WTC11 (cell line): Measurements from ENCODE around the gene SDF4.

ENCODE experiments used
- ATF1 ChIP-seq: sonication (generic); formaldehyde crosslinking; IDR thresholded peaks from 2 replicates; pipeline ENCODE4 v1.8.1; 2023; ENCODE audit warnings: mild to moderate bottlenecking, moderate library complexity, missing genetic modification reagents
- FOXK1 ChIP-seq: sonication (generic); formaldehyde crosslinking; IDR thresholded peaks from 2 replicates; pipeline ENCODE4 v1.8.0; 2022; ENCODE audit warnings: mild to moderate bottlenecking, moderate library complexity, missing genetic modification reagents
- NFYB ChIP-seq: sonication (generic); formaldehyde crosslinking; conservative IDR thresholded peaks from 2 replicates; pipeline ENCODE4 v1.8.0; 2022; ENCODE audit warnings: low read depth, missing genetic modification reagents
- TF ChIP-seq, protein P1 (sequence below): fragments of 200-600 bp; IDR thresholded peaks from 2 replicates; pipeline ENCODE4 v1.8.0; 2022; ENCODE audit warnings: antibody characterized with exemption
- TF ChIP-seq, protein P2 (sequence below): sonication (generic); formaldehyde crosslinking; IDR thresholded peaks from 2 replicates; pipeline ENCODE4 v1.8.1; 2022; ENCODE audit warnings: low read depth, mild to moderate bottlenecking, moderate library complexity, missing genetic modification reagents, borderline replicate concordance
- TF ChIP-seq, protein P3 (sequence below): sonication (generic); formaldehyde crosslinking; IDR thresholded peaks from 2 replicates; pipeline ENCODE4 v1.8.1; 2023; ENCODE audit warnings: mild to moderate bottlenecking, missing genetic modification reagents
- TF ChIP-seq, protein P4 (sequence below): sonication (generic); formaldehyde crosslinking; IDR thresholded peaks from 2 replicates; pipeline ENCODE4 v1.8.0; 2022; ENCODE audit warnings: mild to moderate bottlenecking, missing genetic modification reagents
- TF ChIP-seq, protein P5 (sequence below): sonication (generic); formaldehyde crosslinking; IDR thresholded peaks from 2 replicates; pipeline ENCODE4 v1.8.1; 2022; ENCODE audit warnings: mild to moderate bottlenecking, missing genetic modification reagents, moderate library complexity, borderline replicate concordance

DNA sequence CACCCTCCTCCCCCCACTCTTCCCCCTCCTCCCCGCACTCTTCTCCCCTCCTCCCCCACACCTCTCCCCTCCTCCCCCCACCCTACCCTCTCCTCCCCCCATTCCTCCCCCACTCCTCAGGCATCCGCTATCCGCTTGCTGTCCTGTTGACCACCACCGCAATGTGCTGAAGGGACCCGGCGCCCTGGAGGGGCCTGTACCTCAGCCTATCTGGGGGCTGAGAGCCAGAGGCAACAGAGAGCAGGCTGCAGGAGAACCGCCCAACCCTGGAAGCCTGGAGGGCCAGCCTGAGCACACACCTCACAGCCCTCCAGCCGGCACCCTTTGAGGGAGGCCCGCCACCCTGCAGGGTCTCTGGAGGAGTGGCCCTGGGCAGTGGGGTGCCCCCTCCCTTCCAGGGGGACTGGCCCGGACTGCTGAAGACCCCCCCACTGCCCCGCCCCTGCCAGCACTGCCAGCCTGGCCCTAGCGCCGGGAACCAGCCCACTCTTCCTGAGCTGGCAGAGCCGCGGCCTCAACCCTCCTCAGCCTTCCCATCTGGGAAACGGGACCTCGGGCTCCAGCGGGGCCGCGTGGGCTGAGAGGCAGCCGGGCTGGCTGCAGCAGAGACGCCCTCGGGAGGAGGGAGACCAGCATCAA is 13.5 kb upstream of the SDF4 start:
- TF ChIP-seq, protein P1, sequence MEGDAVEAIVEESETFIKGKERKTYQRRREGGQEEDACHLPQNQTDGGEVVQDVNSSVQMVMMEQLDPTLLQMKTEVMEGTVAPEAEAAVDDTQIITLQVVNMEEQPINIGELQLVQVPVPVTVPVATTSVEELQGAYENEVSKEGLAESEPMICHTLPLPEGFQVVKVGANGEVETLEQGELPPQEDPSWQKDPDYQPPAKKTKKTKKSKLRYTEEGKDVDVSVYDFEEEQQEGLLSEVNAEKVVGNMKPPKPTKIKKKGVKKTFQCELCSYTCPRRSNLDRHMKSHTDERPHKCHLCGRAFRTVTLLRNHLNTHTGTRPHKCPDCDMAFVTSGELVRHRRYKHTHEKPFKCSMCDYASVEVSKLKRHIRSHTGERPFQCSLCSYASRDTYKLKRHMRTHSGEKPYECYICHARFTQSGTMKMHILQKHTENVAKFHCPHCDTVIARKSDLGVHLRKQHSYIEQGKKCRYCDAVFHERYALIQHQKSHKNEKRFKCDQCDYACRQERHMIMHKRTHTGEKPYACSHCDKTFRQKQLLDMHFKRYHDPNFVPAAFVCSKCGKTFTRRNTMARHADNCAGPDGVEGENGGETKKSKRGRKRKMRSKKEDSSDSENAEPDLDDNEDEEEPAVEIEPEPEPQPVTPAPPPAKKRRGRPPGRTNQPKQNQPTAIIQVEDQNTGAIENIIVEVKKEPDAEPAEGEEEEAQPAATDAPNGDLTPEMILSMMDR = no peak
- TF ChIP-seq FOXK1 (no peak), ATF1 (CRISPR knock-in tag) (no peak), NFYB (CRISPR knock-in tag) (no peak)
- TF ChIP-seq, protein P2, sequence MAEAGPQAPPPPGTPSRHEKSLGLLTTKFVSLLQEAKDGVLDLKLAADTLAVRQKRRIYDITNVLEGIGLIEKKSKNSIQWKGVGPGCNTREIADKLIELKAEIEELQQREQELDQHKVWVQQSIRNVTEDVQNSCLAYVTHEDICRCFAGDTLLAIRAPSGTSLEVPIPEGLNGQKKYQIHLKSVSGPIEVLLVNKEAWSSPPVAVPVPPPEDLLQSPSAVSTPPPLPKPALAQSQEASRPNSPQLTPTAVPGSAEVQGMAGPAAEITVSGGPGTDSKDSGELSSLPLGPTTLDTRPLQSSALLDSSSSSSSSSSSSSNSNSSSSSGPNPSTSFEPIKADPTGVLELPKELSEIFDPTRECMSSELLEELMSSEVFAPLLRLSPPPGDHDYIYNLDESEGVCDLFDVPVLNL (CRISPR knock-in tag) = no peak
- TF ChIP-seq, protein P3, sequence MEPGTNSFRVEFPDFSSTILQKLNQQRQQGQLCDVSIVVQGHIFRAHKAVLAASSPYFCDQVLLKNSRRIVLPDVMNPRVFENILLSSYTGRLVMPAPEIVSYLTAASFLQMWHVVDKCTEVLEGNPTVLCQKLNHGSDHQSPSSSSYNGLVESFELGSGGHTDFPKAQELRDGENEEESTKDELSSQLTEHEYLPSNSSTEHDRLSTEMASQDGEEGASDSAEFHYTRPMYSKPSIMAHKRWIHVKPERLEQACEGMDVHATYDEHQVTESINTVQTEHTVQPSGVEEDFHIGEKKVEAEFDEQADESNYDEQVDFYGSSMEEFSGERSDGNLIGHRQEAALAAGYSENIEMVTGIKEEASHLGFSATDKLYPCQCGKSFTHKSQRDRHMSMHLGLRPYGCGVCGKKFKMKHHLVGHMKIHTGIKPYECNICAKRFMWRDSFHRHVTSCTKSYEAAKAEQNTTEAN (CRISPR knock-in tag) = no peak
- TF ChIP-seq, protein P4, sequence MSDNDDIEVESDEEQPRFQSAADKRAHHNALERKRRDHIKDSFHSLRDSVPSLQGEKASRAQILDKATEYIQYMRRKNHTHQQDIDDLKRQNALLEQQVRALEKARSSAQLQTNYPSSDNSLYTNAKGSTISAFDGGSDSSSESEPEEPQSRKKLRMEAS (CRISPR knock-in tag) = no peak
- TF ChIP-seq, protein P5, sequence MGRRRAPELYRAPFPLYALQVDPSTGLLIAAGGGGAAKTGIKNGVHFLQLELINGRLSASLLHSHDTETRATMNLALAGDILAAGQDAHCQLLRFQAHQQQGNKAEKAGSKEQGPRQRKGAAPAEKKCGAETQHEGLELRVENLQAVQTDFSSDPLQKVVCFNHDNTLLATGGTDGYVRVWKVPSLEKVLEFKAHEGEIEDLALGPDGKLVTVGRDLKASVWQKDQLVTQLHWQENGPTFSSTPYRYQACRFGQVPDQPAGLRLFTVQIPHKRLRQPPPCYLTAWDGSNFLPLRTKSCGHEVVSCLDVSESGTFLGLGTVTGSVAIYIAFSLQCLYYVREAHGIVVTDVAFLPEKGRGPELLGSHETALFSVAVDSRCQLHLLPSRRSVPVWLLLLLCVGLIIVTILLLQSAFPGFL (CRISPR knock-in tag) = no peak
